Neural progenitor cell (in vitro differentiated cells): ENCODE results near the gene ADGRL1. TPM values are rescaled to one million over a fixed set of nuclear protein-coding genes. Genes with fewer than 3 reads are reported as not detected.
A peak's percentile ranks its signal among the peaks of the same experiment; 100 is the strongest.

Experiments
- DNase-seq: peaks from one replicate; pipeline ENCODE4 v3.0.0-alpha.2; 2016; ENCODE audit warnings: low spot score
- H2AFZ ChIP-seq: fragments of 200-600 bp; sonication (generic); replicated peaks from 2 replicates; pipeline ENCODE4 v1.6.1; 2016; ENCODE audit warnings: antibody characterized with exemption
- H3F3A ChIP-seq: fragments of 200-600 bp; sonication (generic); 2 replicates; pipeline ENCODE4 v1.6.1; 2016; ENCODE audit warnings: antibody characterized with exemption, low read depth
- H3K27ac ChIP-seq: fragments of 200-600 bp; sonication (generic); 2 replicates; pipeline ENCODE4 v1.5.1; 2016; ENCODE audit warnings: mild to moderate bottlenecking
- H3K27me3 ChIP-seq: fragments of 200-600 bp; sonication (generic); 2 replicates; pipeline ENCODE4 v1.6.1; 2016; ENCODE audit warnings: mild to moderate bottlenecking, moderate library complexity
- H3K36me3 ChIP-seq: fragments of 200-600 bp; sonication (generic); 2 replicates; pipeline ENCODE4 v1.5.1; 2016
- H3K4me1 ChIP-seq: fragments of 200-600 bp; sonication (generic); 2 replicates; pipeline ENCODE4 v1.6.1; 2016; ENCODE audit warnings: mixed run types
- H3K4me2 ChIP-seq: fragments of 200-600 bp; sonication (generic); 2 replicates; pipeline ENCODE4 v1.6.1; 2016
- H3K4me3 ChIP-seq: fragments of 200-600 bp; sonication (generic); 2 replicates; pipeline ENCODE4 v1.5.1; 2016
- H3K79me2 ChIP-seq: fragments of 200-600 bp; sonication (generic); 2 replicates; pipeline ENCODE4 v1.6.1; 2016; ENCODE audit warnings: low read depth
- H3K9ac ChIP-seq: fragments of 200-600 bp; sonication (generic); 2 replicates; pipeline ENCODE4 v1.6.1; 2016
- H3K9me3 ChIP-seq: fragments of 200-600 bp; sonication (generic); 2 replicates; pipeline ENCODE4 v1.5.1; 2016; ENCODE audit warnings: low read depth
- H4K20me1 ChIP-seq: fragments of 200-600 bp; sonication (generic); 2 replicates; pipeline ENCODE4 v1.6.1; 2016; ENCODE audit warnings: low read depth
- H3K27ac Mint-ChIP-seq: 3 replicates; pipeline ENCODE4 v1.8.0; 2021; ENCODE audit warnings: mixed read lengths
- H3K27me3 Mint-ChIP-seq: 2 replicates; pipeline ENCODE4 v1.8.0; 2022; ENCODE audit warnings: low read depth, mild to moderate bottlenecking, inconsistent platforms, moderate library complexity, mixed read lengths; ENCODE audit not compliant: insufficient read depth
- H3K36me3 Mint-ChIP-seq: 3 replicates; pipeline ENCODE4 v1.8.0; 2021; ENCODE audit warnings: mixed read lengths
- H3K4me1 Mint-ChIP-seq: 3 replicates; pipeline ENCODE4 v1.8.0; 2021; ENCODE audit warnings: mixed read lengths
- H3K4me3 Mint-ChIP-seq: 3 replicates; pipeline ENCODE4 v1.8.0; 2021; ENCODE audit warnings: mild to moderate bottlenecking, moderate library complexity, mixed read lengths
- H3K9me3 Mint-ChIP-seq: 3 replicates; pipeline ENCODE4 v1.8.0; 2020; ENCODE audit warnings: mixed read lengths
- CTCF ChIP-seq: fragments of 200-600 bp; sonication (generic); IDR thresholded peaks from 2 replicates; pipeline ENCODE4 v1.5.1; 2017; ENCODE audit warnings: antibody characterized with exemption, mild to moderate bottlenecking
- EZH2 ChIP-seq: fragments of 200-600 bp; sonication (generic); IDR thresholded peaks from 2 replicates; pipeline ENCODE4 v1.6.1; 2017; ENCODE audit warnings: antibody characterized with exemption, mild to moderate bottlenecking, moderate library complexity
- EZH2phosphoT487 ChIP-seq: fragments of 200-600 bp; sonication (generic); IDR thresholded peaks from 2 replicates; pipeline ENCODE4 v1.6.1; 2017; ENCODE audit warnings: antibody characterized with exemption
- total RNA-seq: library from RNA; depleted of rRNA; stranded (reverse); fragments of >200 nt; gene quantifications from 2 replicates; pipeline ENCODE4 v1.2.3, GENCODE V29; 2015; ENCODE audit warnings: low replicate concordance

The ADGRL1 gene
- total RNA-seq, 1 donor from 2014 or later: 13.3 TPM

- Mint-ChIP-seq H3K4me1 (peaks cover 43% of the 10 kb centered on the region), H3K36me3 (no peaks in the 10 kb centered on the region), H3K27me3 (peaks cover 11% of the 10 kb centered on the region), H3K9me3 (no peaks in the 10 kb centered on the region), H3K4me3 (no peak overlapping the region), H3K27ac (no peak overlapping the region)
- H2AFZ ChIP-seq: no peak overlapping the region
- H4K20me1 ChIP-seq: peaks cover 61% of the 10 kb centered on the region
- H3F3A ChIP-seq: peaks cover 22% of the 10 kb centered on the region
- no peak overlapping the region for H3K27ac ChIP-seq
- no peak overlapping the region for H3K9ac ChIP-seq
- H3K4me3 ChIP-seq: no peak overlapping the region
- no peaks in the 10 kb centered on the region for H3K9me3 ChIP-seq
- DNase-seq: no peak
- H3K36me3 ChIP-seq: no peaks in the 10 kb centered on the region
- H3K27me3 ChIP-seq: no peaks in the 10 kb centered on the region
- peaks cover 39% of the 10 kb centered on the region for H3K4me1 ChIP-seq
- peaks cover 20% of the 10 kb centered on the region for H3K79me2 ChIP-seq
- H3K4me2 ChIP-seq: no peak overlapping the region
- TF ChIP-seq EZH2phosphoT487: no peak
Measured at GRCh38 chr19:14114439-14114838, 91.5 kb downstream of the ADGRL1 start.

DNA sequence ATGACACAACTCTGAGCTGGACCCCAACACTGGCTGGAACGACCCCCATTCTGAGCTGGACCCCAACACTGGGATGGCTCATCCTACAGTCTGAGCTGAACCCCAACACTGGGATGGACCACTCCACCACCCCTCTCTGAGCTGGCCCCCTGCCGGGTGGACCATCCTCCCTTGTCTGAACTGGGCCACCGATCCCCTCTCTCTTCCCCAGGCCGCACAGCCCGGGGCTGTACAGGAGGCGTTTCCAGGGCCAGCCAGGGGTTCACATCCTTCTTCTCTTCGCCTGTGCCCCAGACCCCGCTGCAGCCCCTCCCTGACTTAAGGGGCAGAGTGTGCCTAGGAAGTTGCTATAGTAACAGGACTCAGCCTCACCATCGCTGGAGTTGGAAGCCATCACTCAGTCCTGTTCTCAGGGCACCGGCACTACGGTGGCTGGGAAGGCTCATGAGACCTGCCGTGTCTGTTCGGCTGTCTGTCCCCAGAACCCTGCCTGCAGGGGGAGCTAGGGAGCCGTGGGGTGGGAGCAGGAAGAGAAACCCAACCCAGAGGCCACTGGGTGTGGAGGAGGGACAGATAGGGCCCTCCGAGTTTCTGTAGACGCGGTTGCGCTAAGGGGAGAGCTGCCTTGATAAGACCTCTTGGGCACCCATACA, 92.1 kb downstream of the ADGRL1 start:
- Mint-ChIP-seq H3K9me3 (no peaks in the 10 kb centered on the region), H3K36me3 (no peaks in the 10 kb centered on the region), H3K4me1 (peaks cover 37% of the 10 kb centered on the region), H3K27ac (no peak overlapping the region), H3K27me3 (peaks cover 7% of the 10 kb centered on the region), H3K4me3 (no peak overlapping the region)
- no peak overlapping the region for H3K9ac ChIP-seq
- H3K27me3 ChIP-seq: no peaks in the 10 kb centered on the region
- no peaks in the 10 kb centered on the region for H3K9me3 ChIP-seq
- H3K36me3 ChIP-seq: no peaks in the 10 kb centered on the region
- no peak overlapping the region for H2AFZ ChIP-seq
- H3K79me2 ChIP-seq: peaks cover 20% of the 10 kb centered on the region
- peaks cover 16% of the 10 kb centered on the region for H3F3A ChIP-seq
- peaks cover 61% of the 10 kb centered on the region for H4K20me1 ChIP-seq
- H3K27ac ChIP-seq: no peak overlapping the region
- no peak overlapping the region for H3K4me3 ChIP-seq
- DNase-seq: no peak
- H3K4me1 ChIP-seq: peaks cover 33% of the 10 kb centered on the region
- TF ChIP-seq EZH2: no peak
- TF ChIP-seq CTCF: peak; percentile 24
- no peak for TF ChIP-seq EZH2phosphoT487
- H3K4me2 ChIP-seq: no peak overlapping the region

DNA sequence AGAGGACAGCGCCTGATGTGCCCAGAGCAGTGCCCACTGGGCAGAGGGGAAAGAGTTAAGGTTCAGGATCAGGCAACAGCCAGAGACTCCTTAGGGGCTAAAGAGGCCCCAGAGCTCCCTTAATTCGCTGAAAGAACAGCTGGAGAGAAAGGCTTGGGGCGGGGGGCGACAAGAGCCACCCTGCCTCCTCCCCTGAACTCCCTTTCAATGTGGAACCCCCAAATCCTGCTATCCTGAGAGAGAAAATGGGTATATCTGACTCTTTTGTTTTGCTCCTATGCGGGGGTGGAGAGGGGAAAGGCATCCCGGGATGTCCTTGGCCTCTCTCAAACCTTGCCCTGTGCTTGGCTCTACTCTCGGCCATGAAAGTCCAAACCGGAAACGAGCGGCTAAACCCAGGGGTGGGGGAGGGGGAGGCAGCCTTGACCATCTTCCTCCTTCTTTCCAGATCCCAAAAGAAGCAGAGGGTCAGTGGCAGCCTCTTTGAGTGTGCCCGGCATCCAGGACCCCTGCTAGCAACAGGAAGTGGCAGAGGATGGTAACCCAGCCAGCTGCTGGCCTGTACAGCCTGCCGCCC, 93.1 kb downstream of the ADGRL1 start:
- H3K4me1 Mint-ChIP-seq: peaks cover 32% of the 10 kb centered on the region
- Histone ChIP-seq H3K79me2 (peaks cover 20% of the 10 kb centered on the region), H3K4me3 (no peak overlapping the region), H3K9me3 (no peaks in the 10 kb centered on the region), H3K27me3 (no peaks in the 10 kb centered on the region), H4K20me1 (peaks cover 62% of the 10 kb centered on the region), H3K36me3 (no peaks in the 10 kb centered on the region), H2AFZ (no peak overlapping the region), H3K4me2 (peak overlapping the region; percentile 35), H3K4me1 (peaks cover 26% of the 10 kb centered on the region), H3K9ac (no peak overlapping the region), H3F3A (peaks cover 9% of the 10 kb centered on the region), H3K27ac (no peak overlapping the region)
- no peak for DNase-seq
- H3K27ac Mint-ChIP-seq: peak overlapping the region; percentile 79
- no peaks in the 10 kb centered on the region for H3K9me3 Mint-ChIP-seq
- TF ChIP-seq CTCF (no peak), EZH2phosphoT487 (no peak), EZH2 (no peak)
- H3K36me3 Mint-ChIP-seq: no peaks in the 10 kb centered on the region
- peak overlapping the region; percentile 64 for H3K4me3 Mint-ChIP-seq
- peaks cover 7% of the 10 kb centered on the region for H3K27me3 Mint-ChIP-seq
